GM21737 (cell line): ENCODE data around the gene SETD2.
"Not testable (repeated sequence)": the region's sequence is repeated elsewhere in the genome, so short reads cannot be mapped to it uniquely, and the experiment has no call there.

Experiments used
- ATAC-seq: cut with Tn5 transposase; IDR thresholded peaks from one replicate; pipeline ENCODE4 v1.9.1; 2021; ENCODE audit warnings: mild to moderate bottlenecking, moderate library complexity; ENCODE audit not compliant: unreplicated experiment

SETD2 gene

GRCh38 chr3:47164007-47164881, at the start of gene SETD2:
TSS of gene SETD2 (minus strand) at chr3:47164113. CDS start at chr3:47163924, 189 bp downstream.
- ATAC-seq: peak; percentile 61

GRCh38 chr3:47210863-47211405, 47.0 kb upstream of the SETD2 start:
- ATAC-seq: no peak

GRCh38 chr3:47206022-47206421, 42.1 kb upstream of the SETD2 start:
- ATAC-seq: not testable (repeated sequence)

GRCh38 chr3:47204875-47205274, 41.0 kb upstream of the SETD2 start:
- ATAC-seq: no peak

GRCh38 chr3:47202542-47202941, 38.6 kb upstream of the SETD2 start:
- no peak for ATAC-seq

GRCh38 chr3:47197287-47197686, 33.4 kb upstream of the SETD2 start:
- ATAC-seq: no peak

GRCh38 chr3:47194994-47195393, 31.1 kb upstream of the SETD2 start:
- no peak for ATAC-seq

- no peak for ATAC-seq
These were observed 30.3 kb upstream of the SETD2 start for GRCh38 chr3:47193871-47194859.

- ATAC-seq: no peak
These were observed 22.4 kb upstream of the SETD2 start for GRCh38 chr3:47186285-47186684.

- ATAC-seq: not testable (repeated sequence)
These were observed 17.8 kb upstream of the SETD2 start for GRCh38 chr3:47181685-47182084.

GRCh38 chr3:47180011-47180410, 16.1 kb upstream of the SETD2 start:
- ATAC-seq: not testable (repeated sequence)

- no peak for ATAC-seq
These were observed 12.7 kb upstream of the SETD2 start for GRCh38 chr3:47176582-47176981.

GRCh38 chr3:47163169-47164006, 525 bp downstream of the SETD2 start:
- peak; percentile 21 for ATAC-seq

- no peak for ATAC-seq
These were observed 1.2 kb downstream of the SETD2 start for GRCh38 chr3:47162697-47163168.

- ATAC-seq: no peak
These were observed 1.8 kb downstream of the SETD2 start for GRCh38 chr3:47161983-47162696.

GRCh38 chr3:47159820-47160219, 4.1 kb downstream of the SETD2 start:
- no peak for ATAC-seq

- ATAC-seq: no peak
These were observed 5.7 kb downstream of the SETD2 start for GRCh38 chr3:47158208-47158607.

GRCh38 chr3:47156396-47156795, 7.5 kb downstream of the SETD2 start:
- ATAC-seq: no peak

GRCh38 chr3:47152578-47152977, 11.3 kb downstream of the SETD2 start:
- no peak for ATAC-seq

- no peak for ATAC-seq
These were observed 12.1 kb downstream of the SETD2 start for GRCh38 chr3:47151836-47152235.
